ENCODE results near the gene TM9SF4. TPM values are rescaled to one million over a fixed set of nuclear protein-coding genes. Genes with fewer than 3 reads are reported as not detected.

The TM9SF4 gene
- total RNA-seq (10 to 100 TPM; 22.4 to 24.5 TPM), total RNA-seq (28.5 to 90.1 (median 58.6) reads per million in 172 experiments)
- 25.5 TPM for polyA plus RNA-seq (2013, experiment 1 of 2)
- polyA plus RNA-seq (2013, experiment 2 of 2): 28.7 TPM

GRCh38 chr20:32109392-32110172 lies at the start of gene TM9SF4:
TSS of gene TM9SF4 (plus strand) at chr20:32109714. CDS start at chr20:32109741, 27 bp downstream.
- Histone ChIP-seq H3K36me3 (ENCODE audit: insufficient read depth, low read length) (no peaks in the 10 kb centered on the region), H3K4me1 (ENCODE audit: insufficient read depth, low read length) (peaks cover 27% of the 10 kb centered on the region), H3K27ac (ENCODE audit: low read depth in 1 of 2, low read length in 2 of 2) (peak within 1 kb of the TSS; percentile 100), H3K9me3 (ENCODE audit: control insufficient read depth in 1 of 2, insufficient read depth in 1 of 2, low read length in 2 of 2) (no peaks in the 10 kb centered on the region), H3K27me3 (ENCODE audit: control insufficient read depth in 1 of 2, insufficient read depth in 2 of 2, low read length in 2 of 2) (no peaks in the 10 kb centered on the region), H3K4me3 (ENCODE audit: low read length) (peak within 1 kb of the TSS; percentile 97)
- peak within 1 kb of the TSS; percentile 92 for H3K4me3 Mint-ChIP-seq
- no peak for TF ChIP-seq CTCF (IDR thresholded peaks at IDR 0.05)
- H3K36me3 Mint-ChIP-seq (ENCODE audit: low read depth): peaks cover 7% of the 10 kb centered on the region
- ATAC-seq (ENCODE audit: poor library complexity) (peak; percentile 89), DNase-seq (peak; percentile 77 to 96 (median 88))
- H3K27ac Mint-ChIP-seq: peak within 1 kb of the TSS; percentile 93
- CTCF ChIA-PET: interaction anchor here (1.3 kb wide), 1 partner anchor 78 kb away, joined by 4 read pairs; no protein-coding TSS in a partner anchor
- H3K27me3 Mint-ChIP-seq: no peaks in the 10 kb centered on the region
- no peaks in the 10 kb centered on the region for H3K9me3 Mint-ChIP-seq
- peaks cover 40% of the 10 kb centered on the region for H3K4me1 Mint-ChIP-seq (ENCODE audit: low read depth)
- POLR2A ChIA-PET: interaction anchor here (0.6 to 1.5 kb wide), 11 partner anchors 9 to 633 kb away, joined by 3 to 5 read pairs (median 3); partner anchors contain the start of gene PDRG1
- intact Hi-C loops (cut with DNase I, micrococcal nuclease): loop anchor here in 1 of 2 experiments (1.0 to 10.0 kb wide), 7 partner anchors 98 to 1705 kb away; partner anchors contain the start of genes CHMP4B, KIF3B, PDRG1 and PLAGL2

GRCh38 chr20:32062776-32063170 lies 46.7 kb upstream of the TM9SF4 start:
- POLR2A ChIA-PET: no interaction called here
- no peaks in the 10 kb centered on the region for H3K4me1 Mint-ChIP-seq (ENCODE audit: low read depth)
- ATAC-seq (ENCODE audit: poor library complexity) (no peak), DNase-seq (peak in 3 of 14 experiments; percentile 35 to 67 (median 61))
- H3K36me3 Mint-ChIP-seq (ENCODE audit: low read depth): no peaks in the 10 kb centered on the region
- Histone ChIP-seq H3K27ac (ENCODE audit: low read depth in 1 of 2, low read length in 2 of 2) (no peak overlapping the region), H3K9me3 (ENCODE audit: control insufficient read depth in 1 of 2, insufficient read depth in 1 of 2, low read length in 2 of 2) (no peaks in the 10 kb centered on the region), H3K36me3 (ENCODE audit: insufficient read depth, low read length) (no peaks in the 10 kb centered on the region), H3K4me3 (ENCODE audit: low read length) (no peak overlapping the region), H3K27me3 (ENCODE audit: control insufficient read depth in 1 of 2, insufficient read depth in 2 of 2, low read length in 2 of 2) (peaks cover 10 to 17% of the 10 kb centered on the region in 2 experiments), H3K4me1 (ENCODE audit: insufficient read depth, low read length) (no peaks in the 10 kb centered on the region)
- H3K4me3 Mint-ChIP-seq: no peak overlapping the region
- peaks cover 54% of the 10 kb centered on the region for H3K27me3 Mint-ChIP-seq
- CTCF ChIA-PET: no interaction called here
- H3K9me3 Mint-ChIP-seq: no peaks in the 10 kb centered on the region
- H3K27ac Mint-ChIP-seq: no peak overlapping the region
- intact Hi-C loops (cut with DNase I, micrococcal nuclease): no loop called here
- no peak for TF ChIP-seq CTCF (IDR thresholded peaks at IDR 0.05)

- DNase-seq: peak in 2 of 14 experiments; percentile 29 to 37
- no peak overlapping the region for H3K27ac Mint-ChIP-seq
- peaks cover 45% of the 10 kb centered on the region for H3K27me3 Mint-ChIP-seq
- Histone ChIP-seq H3K9me3 (ENCODE audit: control insufficient read depth in 1 of 2, insufficient read depth in 1 of 2, low read length in 2 of 2) (no peaks in the 10 kb centered on the region), H3K36me3 (ENCODE audit: insufficient read depth, low read length) (no peaks in the 10 kb centered on the region), H3K4me3 (ENCODE audit: low read length) (no peak overlapping the region), H3K27me3 (ENCODE audit: control insufficient read depth in 1 of 2, insufficient read depth in 2 of 2, low read length in 2 of 2) (peaks cover 10% of the 10 kb centered on the region in 2 experiments), H3K27ac (ENCODE audit: low read depth in 1 of 2, low read length in 2 of 2) (no peak overlapping the region), H3K4me1 (ENCODE audit: insufficient read depth, low read length) (no peaks in the 10 kb centered on the region)
- no peaks in the 10 kb centered on the region for H3K9me3 Mint-ChIP-seq
- TF ChIP-seq CTCF (IDR thresholded peaks at IDR 0.05): no peak
- intact Hi-C loops (cut with DNase I, micrococcal nuclease): no loop called here
- H3K4me1 Mint-ChIP-seq (ENCODE audit: low read depth): no peaks in the 10 kb centered on the region
- ChIA-PET CTCF (interaction anchor here (0.7 kb wide), 1 partner anchor 135 kb away, joined by 3 read pairs; no protein-coding TSS in a partner anchor), POLR2A (interaction anchor here (0.6 kb wide), 1 partner anchor 15 kb away, joined by 3 read pairs; no protein-coding TSS in a partner anchor)
- H3K36me3 Mint-ChIP-seq (ENCODE audit: low read depth): no peaks in the 10 kb centered on the region
- ATAC-seq (ENCODE audit: poor library complexity): no peak
- H3K4me3 Mint-ChIP-seq: no peak overlapping the region
These were observed 45.8 kb upstream of the TM9SF4 start for GRCh38 chr20:32063695-32064094.

Data from CD4-positive, alpha-beta T cell (primary cell).